Measurements from ENCODE around the gene EIF4G3.

EIF4G3 gene, protein sequence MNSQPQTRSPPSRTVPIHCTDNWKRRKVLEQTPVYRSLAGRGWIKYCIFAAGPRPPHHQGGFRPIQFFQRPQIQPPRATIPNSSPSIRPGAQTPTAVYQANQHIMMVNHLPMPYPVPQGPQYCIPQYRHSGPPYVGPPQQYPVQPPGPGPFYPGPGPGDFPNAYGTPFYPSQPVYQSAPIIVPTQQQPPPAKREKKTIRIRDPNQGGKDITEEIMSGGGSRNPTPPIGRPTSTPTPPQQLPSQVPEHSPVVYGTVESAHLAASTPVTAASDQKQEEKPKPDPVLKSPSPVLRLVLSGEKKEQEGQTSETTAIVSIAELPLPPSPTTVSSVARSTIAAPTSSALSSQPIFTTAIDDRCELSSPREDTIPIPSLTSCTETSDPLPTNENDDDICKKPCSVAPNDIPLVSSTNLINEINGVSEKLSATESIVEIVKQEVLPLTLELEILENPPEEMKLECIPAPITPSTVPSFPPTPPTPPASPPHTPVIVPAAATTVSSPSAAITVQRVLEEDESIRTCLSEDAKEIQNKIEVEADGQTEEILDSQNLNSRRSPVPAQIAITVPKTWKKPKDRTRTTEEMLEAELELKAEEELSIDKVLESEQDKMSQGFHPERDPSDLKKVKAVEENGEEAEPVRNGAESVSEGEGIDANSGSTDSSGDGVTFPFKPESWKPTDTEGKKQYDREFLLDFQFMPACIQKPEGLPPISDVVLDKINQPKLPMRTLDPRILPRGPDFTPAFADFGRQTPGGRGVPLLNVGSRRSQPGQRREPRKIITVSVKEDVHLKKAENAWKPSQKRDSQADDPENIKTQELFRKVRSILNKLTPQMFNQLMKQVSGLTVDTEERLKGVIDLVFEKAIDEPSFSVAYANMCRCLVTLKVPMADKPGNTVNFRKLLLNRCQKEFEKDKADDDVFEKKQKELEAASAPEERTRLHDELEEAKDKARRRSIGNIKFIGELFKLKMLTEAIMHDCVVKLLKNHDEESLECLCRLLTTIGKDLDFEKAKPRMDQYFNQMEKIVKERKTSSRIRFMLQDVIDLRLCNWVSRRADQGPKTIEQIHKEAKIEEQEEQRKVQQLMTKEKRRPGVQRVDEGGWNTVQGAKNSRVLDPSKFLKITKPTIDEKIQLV (N-terminal part only)

DNA sequence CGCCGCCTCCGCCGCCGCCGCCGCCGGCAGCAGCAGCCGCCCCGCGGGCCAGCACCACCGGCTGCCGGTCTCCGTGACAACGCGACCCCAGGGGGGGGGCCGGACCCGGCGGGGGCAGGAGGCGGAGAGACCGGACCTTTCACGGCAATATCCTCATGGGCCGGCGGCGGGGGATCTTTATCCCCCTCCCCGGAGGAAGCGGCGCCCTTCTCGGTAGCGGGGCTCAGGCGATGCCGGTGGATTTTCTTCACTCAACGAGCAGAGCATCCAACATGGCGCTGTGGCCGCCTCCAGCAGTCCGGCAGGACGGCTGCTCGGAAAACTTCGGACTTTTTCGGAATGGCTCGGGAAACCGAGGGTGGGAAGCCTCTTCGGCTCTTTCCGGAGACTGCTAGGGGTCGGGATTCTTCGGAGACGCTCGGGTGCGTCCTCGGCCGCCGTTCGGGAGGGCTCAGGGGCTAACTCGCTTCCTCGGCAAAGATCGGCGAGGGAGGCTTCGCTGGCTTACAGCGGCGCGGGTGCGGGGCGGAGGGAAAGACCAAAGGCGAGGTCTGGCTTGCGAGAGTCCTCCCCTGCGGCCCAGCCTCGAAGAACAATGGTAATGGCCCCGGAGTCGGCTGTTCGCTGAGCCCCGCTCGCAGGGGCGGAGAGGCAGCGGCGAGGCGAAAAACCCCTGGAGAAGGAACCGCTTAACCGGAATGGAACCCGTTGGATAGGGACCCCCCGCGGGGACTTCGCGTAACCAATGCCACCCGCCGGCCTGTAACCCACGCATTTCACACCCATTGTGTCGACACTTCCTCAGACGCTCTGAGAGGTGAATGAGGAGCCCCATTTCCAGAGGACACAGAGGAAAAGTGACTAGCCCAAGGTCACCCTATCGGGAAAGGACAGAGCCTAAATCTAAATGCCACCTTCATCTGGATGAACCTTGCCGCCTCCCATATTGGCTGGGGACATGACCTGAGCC is at the start of gene EIF4G3:
Gene EIF4G3, minus strand, starts transcription at position 312 of the 970 bp plus-strand sequence. CDS start 174,155 bp downstream, outside the sequence.
- H2AFZ ChIP-seq (ENCODE audit: low read depth) = peak within 1 kb of the TSS; percentile 83
- H3K27me3 ChIP-seq (ENCODE audit: insufficient read depth, low read depth) = no peaks in the 10 kb centered on the region
- no peaks in the 10 kb centered on the region for H4K20me1 ChIP-seq (ENCODE audit: insufficient read depth)
- peak within 1 kb of the TSS; percentile 80 for H3K9ac ChIP-seq
- peaks cover 28% of the 10 kb centered on the region; the same call in 1 of the 2 replicates for H3K79me2 ChIP-seq (ENCODE audit: insufficient read depth, low read depth)
- H3K4me2 ChIP-seq = peak within 1 kb of the TSS; percentile 78
- no peaks in the 10 kb centered on the region for H3K36me3 ChIP-seq (ENCODE audit: insufficient read depth)
- H3K4me1 ChIP-seq (ENCODE audit: low read depth, poor library complexity, severe bottlenecking) = peaks cover 16% of the 10 kb centered on the region
- peak within 1 kb of the TSS; percentile 73 for H3K27ac ChIP-seq
- peak within 1 kb of the TSS; percentile 72 for H3K4me3 ChIP-seq (IDR thresholded peaks at IDR 0.05; ENCODE audit: insufficient read depth, low read depth, low read length)
- TF ChIP-seq, protein P1, sequence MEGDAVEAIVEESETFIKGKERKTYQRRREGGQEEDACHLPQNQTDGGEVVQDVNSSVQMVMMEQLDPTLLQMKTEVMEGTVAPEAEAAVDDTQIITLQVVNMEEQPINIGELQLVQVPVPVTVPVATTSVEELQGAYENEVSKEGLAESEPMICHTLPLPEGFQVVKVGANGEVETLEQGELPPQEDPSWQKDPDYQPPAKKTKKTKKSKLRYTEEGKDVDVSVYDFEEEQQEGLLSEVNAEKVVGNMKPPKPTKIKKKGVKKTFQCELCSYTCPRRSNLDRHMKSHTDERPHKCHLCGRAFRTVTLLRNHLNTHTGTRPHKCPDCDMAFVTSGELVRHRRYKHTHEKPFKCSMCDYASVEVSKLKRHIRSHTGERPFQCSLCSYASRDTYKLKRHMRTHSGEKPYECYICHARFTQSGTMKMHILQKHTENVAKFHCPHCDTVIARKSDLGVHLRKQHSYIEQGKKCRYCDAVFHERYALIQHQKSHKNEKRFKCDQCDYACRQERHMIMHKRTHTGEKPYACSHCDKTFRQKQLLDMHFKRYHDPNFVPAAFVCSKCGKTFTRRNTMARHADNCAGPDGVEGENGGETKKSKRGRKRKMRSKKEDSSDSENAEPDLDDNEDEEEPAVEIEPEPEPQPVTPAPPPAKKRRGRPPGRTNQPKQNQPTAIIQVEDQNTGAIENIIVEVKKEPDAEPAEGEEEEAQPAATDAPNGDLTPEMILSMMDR (conservative IDR thresholded peaks at IDR 0.05; ENCODE audit: low read depth, low read length) = no peak

DNA sequence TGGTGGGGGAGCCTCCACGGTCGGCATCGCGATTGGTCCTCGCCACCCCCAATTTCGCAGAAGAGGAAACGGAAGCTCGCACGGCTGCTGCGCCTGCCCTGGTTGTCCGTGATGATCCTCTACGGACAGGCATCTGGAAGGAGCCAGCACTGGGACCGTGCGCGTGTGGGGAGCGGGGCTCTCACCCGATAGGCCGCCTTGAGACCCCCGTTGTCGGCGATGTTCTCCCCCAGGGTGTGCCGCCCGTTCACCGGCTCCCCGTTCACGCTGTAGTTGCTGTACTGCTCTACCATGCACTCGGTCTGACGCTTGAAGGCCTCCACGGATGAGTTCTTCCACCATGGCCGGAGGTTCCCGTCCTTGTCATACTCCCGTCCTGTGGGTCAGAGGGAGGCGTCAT is 48.4 kb upstream of the EIF4G3 start:
- TF ChIP-seq, protein P1 (conservative IDR thresholded peaks at IDR 0.05; ENCODE audit: low read depth, low read length) = no peak
- Histone ChIP-seq H3K4me2 (no peak overlapping the region), H4K20me1 (ENCODE audit: insufficient read depth) (no peaks in the 10 kb centered on the region), H3K9ac (no peak overlapping the region), H3K36me3 (ENCODE audit: insufficient read depth) (no peaks in the 10 kb centered on the region), H3K4me3 (IDR thresholded peaks at IDR 0.05; ENCODE audit: insufficient read depth, low read depth, low read length) (no peak overlapping the region), H2AFZ (ENCODE audit: low read depth) (no peak overlapping the region), H3K27ac (no peak overlapping the region), H3K27me3 (ENCODE audit: insufficient read depth, low read depth) (no peaks in the 10 kb centered on the region), H3K79me2 (ENCODE audit: insufficient read depth, low read depth) (no peaks in the 10 kb centered on the region), H3K4me1 (ENCODE audit: low read depth, poor library complexity, severe bottlenecking) (no peaks in the 10 kb centered on the region)

DNA sequence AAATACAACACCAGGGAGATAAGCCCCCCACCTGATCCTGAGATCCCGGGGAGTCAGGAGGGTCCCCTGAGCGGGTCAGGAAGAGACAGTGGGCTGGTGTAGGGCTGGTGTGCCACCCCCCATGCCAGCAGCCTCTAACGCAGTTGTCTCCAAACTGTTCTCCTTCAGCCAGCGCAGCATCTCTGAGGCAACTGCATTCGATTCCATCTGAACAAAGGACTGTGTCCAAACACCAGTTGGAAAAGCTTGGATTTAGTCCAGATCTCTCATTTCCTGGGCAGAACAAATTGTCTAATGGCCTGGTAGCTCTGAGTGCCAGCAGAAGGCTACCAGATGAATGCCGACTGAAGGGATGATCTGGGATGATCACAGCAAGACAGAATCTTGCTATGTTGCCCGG is 44.1 kb upstream of the EIF4G3 start:
- TF ChIP-seq, protein P1 (conservative IDR thresholded peaks at IDR 0.05; ENCODE audit: low read depth, low read length) = no peak

More for the DNA sequence above, 44.1 kb upstream of the EIF4G3 start:
- Histone ChIP-seq H3K27ac (no peak overlapping the region), H3K4me2 (no peak overlapping the region), H2AFZ (ENCODE audit: low read depth) (no peak overlapping the region), H3K27me3 (ENCODE audit: insufficient read depth, low read depth) (no peaks in the 10 kb centered on the region), H3K36me3 (ENCODE audit: insufficient read depth) (no peaks in the 10 kb centered on the region), H3K4me1 (ENCODE audit: low read depth, poor library complexity, severe bottlenecking) (peaks cover 11% of the 10 kb centered on the region), H3K9ac (no peak overlapping the region), H3K4me3 (IDR thresholded peaks at IDR 0.05; ENCODE audit: insufficient read depth, low read depth, low read length) (no peak overlapping the region), H3K79me2 (ENCODE audit: insufficient read depth, low read depth) (no peaks in the 10 kb centered on the region), H4K20me1 (ENCODE audit: insufficient read depth) (no peaks in the 10 kb centered on the region)
